GM23338 (cell line): ENCODE data around the gene FRMD4A. TPM values are rescaled to one million over a fixed set of nuclear protein-coding genes. Genes with fewer than 3 reads are reported as not detected.

Experiments
- ATAC-seq: fragments of 200-7000 bp; cut with Tn5 transposase; 3 replicates; pipeline ENCODE4 v1.9.1; 2020
- DNase-seq: peaks from one replicate; pipeline ENCODE4 v3.0.0-alpha.2; 2015; ENCODE audit warnings: low spot score
- H2AFZ ChIP-seq: fragments of 200-600 bp; sonication (generic); 2 replicates; pipeline ENCODE4 v1.8.0; 2016; ENCODE audit warnings: antibody characterized with exemption, mild to moderate bottlenecking, moderate library complexity
- H3F3A ChIP-seq: fragments of 200-600 bp; sonication (generic); replicated peaks from 2 replicates; pipeline ENCODE4 v1.8.0; 2017; ENCODE audit warnings: antibody characterized with exemption, mixed run types, low read depth
- H3K27ac ChIP-seq: fragments of 200-600 bp; sonication (generic); 2 replicates; pipeline ENCODE4 v1.6.1; 2016; ENCODE audit warnings: low read depth
- H3K27me3 ChIP-seq: fragments of 200-600 bp; sonication (generic); 2 replicates; pipeline ENCODE4 v1.8.0; 2016; ENCODE audit warnings: mild to moderate bottlenecking, mixed run types, moderate library complexity; ENCODE audit not compliant: insufficient read depth
- H3K36me3 ChIP-seq: fragments of 200-600 bp; sonication (generic); 2 replicates; pipeline ENCODE4 v1.8.0; 2016; ENCODE audit warnings: mild to moderate bottlenecking; ENCODE audit not compliant: insufficient read depth
- H3K4me1 ChIP-seq: fragments of 200-600 bp; sonication (generic); 2 replicates; pipeline ENCODE4 v1.8.0; 2016; ENCODE audit warnings: mild to moderate bottlenecking, moderate library complexity; ENCODE audit not compliant: insufficient read depth
- H3K4me2 ChIP-seq: fragments of 200-600 bp; sonication (generic); 2 replicates; pipeline ENCODE4 v1.7.1; 2017; ENCODE audit warnings: mixed run types
- H3K4me3 ChIP-seq: fragments of 200-600 bp; sonication (generic); 2 replicates; pipeline ENCODE4 v1.6.1; 2016; ENCODE audit warnings: mixed run types
- H3K79me2 ChIP-seq: fragments of 200-600 bp; sonication (generic); replicated peaks from 2 replicates; pipeline ENCODE4 v1.8.0; 2017; ENCODE audit warnings: mild to moderate bottlenecking; ENCODE audit not compliant: insufficient read depth
- H3K9me2 ChIP-seq: fragments of 200-600 bp; sonication (generic); 2 replicates; pipeline ENCODE4 v1.8.0; 2017; ENCODE audit not compliant: insufficient read depth
- H4K20me1 ChIP-seq: fragments of 200-600 bp; sonication (generic); replicated peaks from 2 replicates; pipeline ENCODE4 v1.8.0; 2017; ENCODE audit warnings: mild to moderate bottlenecking; ENCODE audit not compliant: insufficient read depth
- H3K27ac Mint-ChIP-seq: 2 replicates; pipeline ENCODE4 v1.8.0; 2020; ENCODE audit warnings: inconsistent platforms, mild to moderate bottlenecking, moderate library complexity, mixed read lengths
- H3K27me3 Mint-ChIP-seq: 3 replicates; pipeline ENCODE4 v1.8.0; 2022; ENCODE audit warnings: low read depth, mild to moderate bottlenecking, moderate library complexity, mixed read lengths, inconsistent platforms; ENCODE audit not compliant: insufficient read depth, poor library complexity
- H3K36me3 Mint-ChIP-seq: 3 replicates; pipeline ENCODE4 v1.8.0; 2021; ENCODE audit warnings: low read depth, mild to moderate bottlenecking, inconsistent platforms, moderate library complexity, mixed read lengths
- H3K4me1 Mint-ChIP-seq: 3 replicates; pipeline ENCODE4 v1.8.0; 2020; ENCODE audit warnings: mild to moderate bottlenecking, inconsistent platforms, mixed read lengths
- H3K4me3 Mint-ChIP-seq: 3 replicates; pipeline ENCODE4 v1.8.0; 2021; ENCODE audit warnings: moderate library complexity, mild to moderate bottlenecking, inconsistent platforms, mixed read lengths
- H3K9me3 Mint-ChIP-seq: 3 replicates; pipeline ENCODE4 v1.8.0; 2020; ENCODE audit warnings: moderate library complexity, mild to moderate bottlenecking, inconsistent platforms, mixed read lengths
- CTCF ChIP-seq, 2 experiments: fragments of 200-600 bp in 1 of 2; sonication (generic) in 1 of 2; conservative IDR thresholded peaks; 2 replicates each; pipeline versions ENCODE4 v1.5.1 to v1.6.1; 2016 to 2017; ENCODE audit warnings: antibody characterized with exemption in 2 of 2, low read depth in 2 of 2, mild to moderate bottlenecking in 2 of 2, moderate library complexity in 1 of 2
- ETS1 ChIP-seq: IDR thresholded peaks from 2 replicates; pipeline ENCODE4 v1.6.1; 2016; ENCODE audit warnings: antibody characterized with exemption
- EZH2phosphoT487 ChIP-seq: fragments of 200-600 bp; sonication (generic); IDR thresholded peaks from one replicate; pipeline ENCODE4 v1.8.1; 2018; ENCODE audit warnings: antibody characterized with exemption; ENCODE audit not compliant: unreplicated experiment
- NANOG ChIP-seq: IDR thresholded peaks from 2 replicates; pipeline ENCODE4 v1.6.1; 2016; ENCODE audit warnings: antibody characterized with exemption, borderline replicate concordance
- REST ChIP-seq: IDR thresholded peaks from one replicate; pipeline ENCODE4 v1.6.1; 2018; ENCODE audit warnings: antibody characterized with exemption; ENCODE audit not compliant: unreplicated experiment
- ZNF331 ChIP-seq: fragments of 250-450 bp; sonication (Bioruptor Pico); IDR thresholded peaks from 2 replicates; pipeline ENCODE4 v1.5.0; 2020; ENCODE audit warnings: low read depth, mild to moderate bottlenecking, moderate library complexity
- ZNF462 ChIP-seq: fragments of 250-450 bp; sonication (Bioruptor Pico); IDR thresholded peaks from 2 replicates; pipeline ENCODE4 v1.5.0; 2020; ENCODE audit warnings: mild to moderate bottlenecking, moderate library complexity
- polyA plus RNA-seq: library from polyadenylated mRNA; unstranded; fragments of >200 nt; fragmentation: Nextera tagmentation; extraction: Ambion mirVana; gene quantifications from 2 replicates; pipeline ENCODE4 v1.2.1, GENCODE V29; 2016
- total RNA-seq: library from RNA; depleted of rRNA; stranded (reverse); fragments of >200 nt; shearing (Covaris generic); gene quantifications from 2 replicates; pipeline ENCODE4 v1.2.3, GENCODE V29; 2014

The FRMD4A gene
- total and polyA plus RNA-seq, 2 experiments from 2014 or later = 14.0 to 20.1 TPM

- TF ChIP-seq ETS1 (no peak), EZH2phosphoT487 (no peak), REST (no peak), ZNF331 (CRISPR knock-in tag) (no peak)
Measured at GRCh38 chr10:14244801-14245211, 85.9 kb downstream of the FRMD4A start (continued).

GRCh38 chr10:14244147-14244546 lies 86.6 kb downstream of the FRMD4A start:
- DNase-seq = peak; percentile 73
- TF ChIP-seq NANOG (no peak), CTCF (conservative IDR thresholded peaks at IDR 0.05; ENCODE audit: low read depth in 2 of 2) (peak; percentile 63 to 70)

GRCh38 chr10:14243221-14243620 lies 87.5 kb downstream of the FRMD4A start:
- no peak overlapping the region for H2AFZ ChIP-seq
- H3K27ac Mint-ChIP-seq = no peak overlapping the region

More at GRCh38 chr10:14244147-14244546, 86.6 kb downstream of the FRMD4A start:
- Histone ChIP-seq H3K4me1 (peaks cover 15% of the 10 kb centered on the region), H3F3A (no peaks in the 10 kb centered on the region), H3K9me2 (no peaks in the 10 kb centered on the region; the same call in 1 of the 2 replicates), H3K4me3 (no peak overlapping the region), H3K27ac (no peak overlapping the region), H3K4me2 (no peak overlapping the region), H2AFZ (no peak overlapping the region), H3K79me2 (no peaks in the 10 kb centered on the region), H3K36me3 (no peaks in the 10 kb centered on the region), H3K27me3 (no peaks in the 10 kb centered on the region), H4K20me1 (no peaks in the 10 kb centered on the region)
- H3K9me3 Mint-ChIP-seq = peaks cover 5% of the 10 kb centered on the region; the same call in 2 of the 3 replicates
- no peaks in the 10 kb centered on the region for H3K36me3 Mint-ChIP-seq
- no peaks in the 10 kb centered on the region for H3K27me3 Mint-ChIP-seq
- ATAC-seq = peak; percentile 90
- peaks cover 24% of the 10 kb centered on the region for H3K4me1 Mint-ChIP-seq
- H3K27ac Mint-ChIP-seq = no peak overlapping the region
- no peak overlapping the region for H3K4me3 Mint-ChIP-seq

More at GRCh38 chr10:14243221-14243620, 87.5 kb downstream of the FRMD4A start:
- Histone ChIP-seq H3K4me3 (no peak overlapping the region), H3K4me2 (no peak overlapping the region), H3K4me1 (peaks cover 15% of the 10 kb centered on the region), H3K27ac (no peak overlapping the region), H3K9me2 (no peaks in the 10 kb centered on the region; the same call in 1 of the 2 replicates), H3K79me2 (no peaks in the 10 kb centered on the region), H3K36me3 (no peaks in the 10 kb centered on the region), H3K27me3 (no peaks in the 10 kb centered on the region), H4K20me1 (no peaks in the 10 kb centered on the region), H3F3A (no peaks in the 10 kb centered on the region)
- Mint-ChIP-seq H3K36me3 (no peaks in the 10 kb centered on the region), H3K4me3 (no peak overlapping the region), H3K27me3 (no peaks in the 10 kb centered on the region), H3K9me3 (peaks cover 5% of the 10 kb centered on the region; the same call in 2 of the 3 replicates), H3K4me1 (peaks cover 24% of the 10 kb centered on the region)
- no peak for DNase-seq
- TF ChIP-seq EZH2phosphoT487 (no peak), NANOG (no peak), ZNF462 (CRISPR knock-in tag) (no peak)
- no peak for ATAC-seq
